ENCODE measurements around the gene SEPTIN6.
A peak's percentile ranks its signal among the peaks of the same experiment; 100 is the strongest.

Gene SEPTIN6

GRCh38 chrX:119647552-119648420 is 45.2 kb downstream of the SEPTIN6 start:
- DNase-seq: peak; percentile 32

GRCh38 chrX:119647089-119647488 is 45.9 kb downstream of the SEPTIN6 start:
- no peak for DNase-seq

- DNase-seq: no peak
These were observed 46.5 kb downstream of the SEPTIN6 start for GRCh38 chrX:119646515-119646914.

GRCh38 chrX:119643696-119644095 is 49.3 kb downstream of the SEPTIN6 start:
- no peak for DNase-seq

Data from activated CD8-positive, alpha-beta memory T cell treated with anti-CD3 and anti-CD28 coated beads, Interleukin-2, amount 50 U/mL, for 4 hours (primary cell).